Measurements from ENCODE around the gene CDH10. TPM values are rescaled to one million over a fixed set of nuclear protein-coding genes. Genes with fewer than 3 reads are reported as not detected.

The CDH10 gene
- total RNA-seq, 4 donors from 2014 or later: 0.14 TPM; not detected in 3

GRCh38 chr5:24589566-24589965, 55.2 kb downstream of the CDH10 start:
- TF ChIP-seq CTCF (IDR thresholded peaks at IDR 0.05): no peak
- TF ChIP-seq POLR2A (IDR thresholded peaks at IDR 0.05): no peak
- no peak for TF ChIP-seq POLR2AphosphoS5 (IDR thresholded peaks at IDR 0.05)
- TF ChIP-seq EP300 (IDR thresholded peaks at IDR 0.05; ENCODE audit: low read depth): no peak
- 80 to 84% methylated on average over 3 of the region's 3 CpGs for WGBS, 2 donors (ENCODE audit: low coverage in 1 of 2)
- DNase-seq: no peak
- intact Hi-C loops (cut with DNase I; ENCODE audit: low total_unique reads) (no loop called here), in situ Hi-C loops (cut with MboI; ENCODE audit: low pct_ligation_motif_present in 1 of 4, low pct_unique_long_range_greater_than_20kb in 1 of 4, low sequenced_read_pairs in 3 of 4) (no loop called here)
- H3K36me3 ChIP-seq: no peaks in the 10 kb centered on the region
- no peaks in the 10 kb centered on the region for H3K4me1 ChIP-seq
- no peaks in the 10 kb centered on the region for H3K9me3 ChIP-seq
- H3K4me3 ChIP-seq: no peak overlapping the region
- H3K27ac ChIP-seq: no peak overlapping the region
- H3K27me3 ChIP-seq: no peaks in the 10 kb centered on the region

GRCh38 chr5:24585751-24586150, 59.0 kb downstream of the CDH10 start:
- H3K27me3 ChIP-seq: no peaks in the 10 kb centered on the region
- DNase-seq: no peak
- no peaks in the 10 kb centered on the region for H3K36me3 ChIP-seq
- intact Hi-C loops (cut with DNase I; ENCODE audit: low total_unique reads): no loop called here
- TF ChIP-seq CTCF (IDR thresholded peaks at IDR 0.05): no peak
- no peak for TF ChIP-seq POLR2AphosphoS5 (IDR thresholded peaks at IDR 0.05)
- no peak for TF ChIP-seq POLR2A (IDR thresholded peaks at IDR 0.05)
- in situ Hi-C loops (cut with MboI; ENCODE audit: low pct_ligation_motif_present in 1 of 4, low pct_unique_long_range_greater_than_20kb in 1 of 4, low sequenced_read_pairs in 3 of 4): no loop called here
- 78 to 87% methylated on average over 4 of the region's 4 CpGs for WGBS, 2 donors (ENCODE audit: low coverage in 1 of 2)
- H3K9me3 ChIP-seq: peaks cover 0 to under 1% of the 10 kb centered on the region in 2 donors
- H3K4me1 ChIP-seq: no peaks in the 10 kb centered on the region
- no peak overlapping the region for H3K4me3 ChIP-seq
- H3K27ac ChIP-seq: no peak overlapping the region

GRCh38 chr5:24571302-24571701, 73.5 kb downstream of the CDH10 start:
- no peak overlapping the region for H3K27ac ChIP-seq
- H3K27me3 ChIP-seq: no peaks in the 10 kb centered on the region
- intact Hi-C loops (cut with DNase I; ENCODE audit: low total_unique reads) (no loop called here), in situ Hi-C loops (cut with MboI; ENCODE audit: low pct_ligation_motif_present in 1 of 4, low pct_unique_long_range_greater_than_20kb in 1 of 4, low sequenced_read_pairs in 3 of 4) (no loop called here)
- no peak for TF ChIP-seq POLR2AphosphoS5 (IDR thresholded peaks at IDR 0.05)
- no peak for TF ChIP-seq EP300 (IDR thresholded peaks at IDR 0.05; ENCODE audit: low read depth)
- TF ChIP-seq POLR2A (IDR thresholded peaks at IDR 0.05): no peak
- TF ChIP-seq CTCF (IDR thresholded peaks at IDR 0.05): no peak
- no peaks in the 10 kb centered on the region for H3K36me3 ChIP-seq
- no peak overlapping the region for H3K4me3 ChIP-seq
- no peaks in the 10 kb centered on the region for H3K4me1 ChIP-seq
- no peaks in the 10 kb centered on the region for H3K9me3 ChIP-seq
- DNase-seq: no peak

GRCh38 chr5:24566933-24567332, 77.8 kb downstream of the CDH10 start:
- no peak overlapping the region for H3K4me3 ChIP-seq
- no peak for TF ChIP-seq POLR2AphosphoS5 (IDR thresholded peaks at IDR 0.05)
- no peak for TF ChIP-seq POLR2A (IDR thresholded peaks at IDR 0.05)
- no peak for TF ChIP-seq EP300 (IDR thresholded peaks at IDR 0.05; ENCODE audit: low read depth)
- no peak for TF ChIP-seq CTCF (IDR thresholded peaks at IDR 0.05)
- DNase-seq: no peak

More at GRCh38 chr5:24566933-24567332, 77.8 kb downstream of the CDH10 start:
- Histone ChIP-seq H3K9me3 (no peaks in the 10 kb centered on the region), H3K27me3 (no peaks in the 10 kb centered on the region), H3K36me3 (no peaks in the 10 kb centered on the region), H3K27ac (no peak overlapping the region), H3K4me1 (no peaks in the 10 kb centered on the region)
- in situ Hi-C loops (cut with MboI; ENCODE audit: low pct_ligation_motif_present in 1 of 4, low pct_unique_long_range_greater_than_20kb in 1 of 4, low sequenced_read_pairs in 3 of 4) (no loop called here), intact Hi-C loops (cut with DNase I; ENCODE audit: low total_unique reads) (no loop called here)
